B cell (primary cell): ENCODE measurements around the gene PANK2.

Source experiments
- EZH2 ChIP-seq: IDR thresholded peaks from 2 replicates; pipeline ENCODE4 v1.6.1; 2012; ENCODE audit warnings: borderline replicate concordance, low read depth, mild to moderate bottlenecking, moderate library complexity, low read length; ENCODE audit not compliant: insufficient read depth, poor library complexity, severe bottlenecking
- TF ChIP-seq, protein P1 (sequence below): fragments of 200-600 bp; IDR thresholded peaks from one replicate; pipeline ENCODE4 v1.8.0; 2022; ENCODE audit warnings: antibody characterized with exemption, mild to moderate bottlenecking

GRCh38 chr20:3933218-3933617 lies 44.0 kb downstream of the PANK2 start:
- TF ChIP-seq, protein P1, sequence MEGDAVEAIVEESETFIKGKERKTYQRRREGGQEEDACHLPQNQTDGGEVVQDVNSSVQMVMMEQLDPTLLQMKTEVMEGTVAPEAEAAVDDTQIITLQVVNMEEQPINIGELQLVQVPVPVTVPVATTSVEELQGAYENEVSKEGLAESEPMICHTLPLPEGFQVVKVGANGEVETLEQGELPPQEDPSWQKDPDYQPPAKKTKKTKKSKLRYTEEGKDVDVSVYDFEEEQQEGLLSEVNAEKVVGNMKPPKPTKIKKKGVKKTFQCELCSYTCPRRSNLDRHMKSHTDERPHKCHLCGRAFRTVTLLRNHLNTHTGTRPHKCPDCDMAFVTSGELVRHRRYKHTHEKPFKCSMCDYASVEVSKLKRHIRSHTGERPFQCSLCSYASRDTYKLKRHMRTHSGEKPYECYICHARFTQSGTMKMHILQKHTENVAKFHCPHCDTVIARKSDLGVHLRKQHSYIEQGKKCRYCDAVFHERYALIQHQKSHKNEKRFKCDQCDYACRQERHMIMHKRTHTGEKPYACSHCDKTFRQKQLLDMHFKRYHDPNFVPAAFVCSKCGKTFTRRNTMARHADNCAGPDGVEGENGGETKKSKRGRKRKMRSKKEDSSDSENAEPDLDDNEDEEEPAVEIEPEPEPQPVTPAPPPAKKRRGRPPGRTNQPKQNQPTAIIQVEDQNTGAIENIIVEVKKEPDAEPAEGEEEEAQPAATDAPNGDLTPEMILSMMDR, result no peak
- TF ChIP-seq EZH2, result no peak
